ENCODE results near the gene CEP170B.
"Not testable (repeated sequence)": the region's sequence is repeated elsewhere in the genome, so short reads cannot be mapped to it uniquely, and the experiment has no call there.

The CEP170B gene

GRCh38 chr14:104865081-104865630, at the start of gene CEP170B:
Gene CEP170B, plus strand, starts transcription at chr14:104865268. Its CDS starts 3,183 bp downstream, at chr14:104868451.
- DNase-seq: peak; percentile 44

- DNase-seq: no peak
Observed at GRCh38 chr14:104816616-104816884, 48.5 kb upstream of the CEP170B start.

GRCh38 chr14:104817930-104818713, 46.9 kb upstream of the CEP170B start:
- peak; percentile 1 for DNase-seq

GRCh38 chr14:104818714-104819161, 46.3 kb upstream of the CEP170B start:
- peak; percentile 1 for DNase-seq

GRCh38 chr14:104819361-104819781, 45.7 kb upstream of the CEP170B start:
- DNase-seq: no peak

GRCh38 chr14:104820669-104821228, 44.3 kb upstream of the CEP170B start:
- peak; percentile 1 for DNase-seq

GRCh38 chr14:104821229-104821945, 43.7 kb upstream of the CEP170B start:
- no peak for DNase-seq

GRCh38 chr14:104821971-104822608, 43.0 kb upstream of the CEP170B start:
- no peak for DNase-seq

- DNase-seq: no peak
Observed at GRCh38 chr14:104822821-104823615, 42.0 kb upstream of the CEP170B start.

GRCh38 chr14:104824353-104824997, 40.6 kb upstream of the CEP170B start:
- DNase-seq: no peak

GRCh38 chr14:104826189-104826860, 38.7 kb upstream of the CEP170B start:
- peak; percentile 86 for DNase-seq

GRCh38 chr14:104826861-104827176, 38.2 kb upstream of the CEP170B start:
- DNase-seq: no peak

- DNase-seq: peak; percentile 78
Observed at GRCh38 chr14:104827177-104828055, 37.7 kb upstream of the CEP170B start.

- no peak for DNase-seq
Observed at GRCh38 chr14:104830781-104831180, 34.3 kb upstream of the CEP170B start.

- DNase-seq: not testable (repeated sequence)
Observed at GRCh38 chr14:104836171-104836935, 28.7 kb upstream of the CEP170B start.

- DNase-seq: no peak
Observed at GRCh38 chr14:104841730-104842129, 23.3 kb upstream of the CEP170B start.

GRCh38 chr14:104843006-104843405, 22.1 kb upstream of the CEP170B start:
- no peak for DNase-seq

- DNase-seq: no peak
Observed at GRCh38 chr14:104843442-104844305, 21.4 kb upstream of the CEP170B start.

Data from hematopoietic multipotent progenitor cell treated with erythropoietin and hydrocortisone succinate and interleukin-3 and kit ligand, for 6 days (in vitro differentiated cells).